CD14-positive monocyte (primary cell): Measurements from ENCODE around the gene HES6. TPM values are rescaled to one million over a fixed set of nuclear protein-coding genes. Genes with fewer than 3 reads are reported as not detected.

Experiments used
- DNase-seq, 3 donors: peaks; one replicate each; pipeline ENCODE4 v3.0.0-alpha.2; 2011 to 2022
- H2AFZ ChIP-seq: 2 replicates; pipeline ENCODE4 v1.6.0; 2012; ENCODE audit warnings: mild to moderate bottlenecking, low read depth, low read length, inconsistent platforms; ENCODE audit not compliant: insufficient read depth, poor library complexity, severe bottlenecking
- H3K27ac ChIP-seq, 2 donors: 1 replicate in 1 of 2; 2 replicates in 1 of 2; pipeline ENCODE4 v1.5.1; 2012 to 2013; ENCODE audit warnings: low read length in 2 of 2, control low read depth in 1 of 2, inconsistent platforms in 1 of 2, low read depth in 1 of 2, mild to moderate bottlenecking in 1 of 2
- H3K27me3 ChIP-seq, 2 donors: one replicate each; pipeline versions ENCODE4 v1.6.0 to v1.6.1; 2011 to 2013; ENCODE audit warnings: low read length in 2 of 2; ENCODE audit not compliant: control insufficient read depth in 2 of 2, insufficient read depth in 2 of 2
- H3K36me3 ChIP-seq, 2 donors: replicated peaks in 1 of 2; 1 replicate in 1 of 2; 2 replicates in 1 of 2; pipeline versions ENCODE4 v1.5.1 to v1.6.1; 2012 to 2013; ENCODE audit warnings: low read length in 2 of 2, control low read depth in 1 of 2, inconsistent platforms in 1 of 2, mild to moderate bottlenecking in 1 of 2; ENCODE audit not compliant: insufficient read depth in 2 of 2, control insufficient read depth in 1 of 2
- H3K4me1 ChIP-seq, 2 donors: 1 replicate in 1 of 2; 2 replicates in 1 of 2; pipeline versions ENCODE4 v1.5.1 to v1.6.1; 2012 to 2013; ENCODE audit warnings: low read length in 2 of 2, control low read depth in 1 of 2, inconsistent platforms in 1 of 2, mild to moderate bottlenecking in 1 of 2, moderate library complexity in 1 of 2; ENCODE audit not compliant: insufficient read depth in 2 of 2, control insufficient read depth in 1 of 2
- H3K4me2 ChIP-seq: replicated peaks from 2 replicates; pipeline ENCODE3; 2012; ENCODE audit warnings: low read length, moderate library complexity, mild to moderate bottlenecking; ENCODE audit not compliant: poor library complexity, severe bottlenecking; ENCODE audit errors: extremely low read depth
- H3K4me3 ChIP-seq, 3 experiments: fragments of 200-600 bp in 1 of 3; sonication (generic) in 1 of 3; replicated peaks in 1 of 3; 1 replicate in 2 of 3; 2 replicates in 1 of 3; pipeline ENCODE4 v1.5.1; 2011 to 2013; ENCODE audit warnings: low read length in 3 of 3, mild to moderate bottlenecking in 3 of 3, control low read depth in 2 of 3, low read depth in 2 of 3, inconsistent platforms in 1 of 3, moderate library complexity in 1 of 3
- H3K79me2 ChIP-seq: 2 replicates; pipeline ENCODE4 v1.6.0; 2012; ENCODE audit warnings: mild to moderate bottlenecking, control low read depth, inconsistent platforms, low read length, moderate library complexity; ENCODE audit not compliant: insufficient read depth
- H3K9ac ChIP-seq: 2 replicates; pipeline ENCODE4 v1.6.0; 2017; ENCODE audit warnings: low read length, mild to moderate bottlenecking; ENCODE audit not compliant: insufficient read depth, poor library complexity, severe bottlenecking
- H3K9me3 ChIP-seq, 2 donors: replicated peaks in 1 of 2; 1 replicate in 1 of 2; 2 replicates in 1 of 2; pipeline versions ENCODE4 v1.5.1 to v1.6.1; 2012 to 2013; ENCODE audit warnings: low read length in 2 of 2, control low read depth in 1 of 2; ENCODE audit not compliant: control insufficient read depth in 1 of 2, insufficient read depth in 1 of 2
- H4K20me1 ChIP-seq: 2 replicates; pipeline ENCODE4 v1.6.0; 2012; ENCODE audit warnings: mild to moderate bottlenecking, low read length, control low read depth, moderate library complexity; ENCODE audit not compliant: insufficient read depth
- H3K27ac Mint-ChIP-seq, 7 donors: one replicate each; pipeline ENCODE4 v1.8.0; 2020; ENCODE audit warnings: mild to moderate bottlenecking in 7 of 7, mixed read lengths in 7 of 7, moderate library complexity in 6 of 7, inconsistent platforms in 2 of 7
- H3K27me3 Mint-ChIP-seq, 3 donors: one replicate each; pipeline ENCODE4 v1.8.0; 2021 to 2022; ENCODE audit warnings: low read depth in 3 of 3, mild to moderate bottlenecking in 3 of 3, mixed read lengths in 3 of 3, moderate library complexity in 3 of 3, inconsistent platforms in 1 of 3
- H3K36me3 Mint-ChIP-seq, 2 donors: one replicate each; pipeline ENCODE4 v1.8.0; 2020; ENCODE audit warnings: mixed read lengths in 2 of 2, inconsistent platforms in 1 of 2, mild to moderate bottlenecking in 1 of 2
- H3K4me1 Mint-ChIP-seq: one replicate; pipeline ENCODE4 v1.8.0; 2020; ENCODE audit warnings: mild to moderate bottlenecking, mixed read lengths
- H3K4me3 Mint-ChIP-seq, 2 donors: one replicate each; pipeline ENCODE4 v1.8.0; 2020; ENCODE audit warnings: mild to moderate bottlenecking in 2 of 2, mixed read lengths in 2 of 2, moderate library complexity in 1 of 2
- H3K9me3 Mint-ChIP-seq, 7 donors: one replicate each; pipeline ENCODE4 v1.8.0; 2020 to 2022; ENCODE audit warnings: mixed read lengths in 7 of 7, mild to moderate bottlenecking in 6 of 7, moderate library complexity in 6 of 7, inconsistent platforms in 2 of 7
- WGBS: methylation state at CpG from one replicate; pipeline ENCODE4 v1.1.5; 2013; ENCODE audit warnings: missing lambda C conversion rate; ENCODE audit not compliant: insufficient coverage; 5-methylcytosine and 5-hydroxymethylcytosine counted together
- intact Hi-C, 2 donors: fragments of 100-400 bp; cut with micrococcal nuclease; formaldehyde crosslinking; loops; one replicate each; pipeline versions ENCODE4 v1.15.0 to v1.15.1; 2023
- polyA plus RNA-seq, 3 donors: library from polyadenylated mRNA; depleted of rRNA in 1 of 3; unstranded in 2 of 3; stranded (reverse) in 1 of 3; fragments of 300-500 nt in 2 of 3; fragments of >200 nt in 1 of 3; fragmentation: Illumina TruSeq in 2 of 3; gene quantifications; 1 replicate in 2 of 3; 2 replicates in 1 of 3; pipeline ENCODE4 v1.2.3, GENCODE V29; 2012 to 2021
- TF ChIP-seq, protein P1 (sequence below): fragments of 200-600 bp; IDR thresholded peaks from one replicate; pipeline ENCODE4 v1.8.0; 2022; ENCODE audit warnings: antibody characterized with exemption, mild to moderate bottlenecking

The HES6 gene
- polyA plus RNA-seq, 3 donors, result 2.1 to 4.0 (median 2.8) TPM

DNA sequence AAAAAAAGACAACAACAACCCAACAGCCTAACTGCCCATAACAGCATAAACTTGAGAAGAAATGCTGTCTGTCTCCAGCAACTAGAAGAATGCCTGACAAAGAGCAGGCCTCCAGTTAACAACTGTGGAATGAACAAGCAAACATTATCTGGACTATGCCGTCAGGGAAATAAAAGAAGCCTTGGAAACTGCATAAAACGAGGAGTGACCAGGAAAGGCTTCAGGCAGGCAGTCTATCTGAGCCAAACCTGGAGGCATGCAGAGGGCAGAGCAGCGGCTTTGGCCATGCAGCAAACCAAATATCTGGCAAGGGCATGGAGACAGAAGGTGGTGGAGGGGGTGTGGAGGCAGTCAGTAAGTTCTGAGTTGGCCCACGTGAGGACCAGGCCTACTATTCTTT lies 11.1 kb downstream of the HES6 start:
- H3K4me3 Mint-ChIP-seq, result no peak overlapping the region
- H3K79me2 ChIP-seq, result no peaks in the 10 kb centered on the region
- H2AFZ ChIP-seq, result no peak overlapping the region
- H3K9me3 ChIP-seq, result peaks cover 0 to 8% of the 10 kb centered on the region in 2 donors
- H3K27me3 ChIP-seq, result peaks cover 0 to 6% of the 10 kb centered on the region in 2 donors
- H3K4me2 ChIP-seq, result no peak overlapping the region
- peaks cover 11 to 14% of the 10 kb centered on the region in 2 donors for H3K4me1 ChIP-seq
- DNase-seq, result no peak
- no peaks in the 10 kb centered on the region for H4K20me1 ChIP-seq
- H3K36me3 Mint-ChIP-seq, result peaks cover 12 to 27% of the 10 kb centered on the region in 2 donors
- H3K27ac Mint-ChIP-seq, result peak overlapping the region in 1 of 7 donors; percentile 51
- no peak overlapping the region for H3K9ac ChIP-seq
- peaks cover 7 to 56% (median 53%) of the 10 kb centered on the region in 3 donors for H3K27me3 Mint-ChIP-seq
- intact Hi-C loops, result no loop called here
- H3K36me3 ChIP-seq, result no peaks in the 10 kb centered on the region
- H3K4me1 Mint-ChIP-seq, result peaks cover 14% of the 10 kb centered on the region
- H3K4me3 ChIP-seq, result no peak overlapping the region
- TF ChIP-seq, protein P1, sequence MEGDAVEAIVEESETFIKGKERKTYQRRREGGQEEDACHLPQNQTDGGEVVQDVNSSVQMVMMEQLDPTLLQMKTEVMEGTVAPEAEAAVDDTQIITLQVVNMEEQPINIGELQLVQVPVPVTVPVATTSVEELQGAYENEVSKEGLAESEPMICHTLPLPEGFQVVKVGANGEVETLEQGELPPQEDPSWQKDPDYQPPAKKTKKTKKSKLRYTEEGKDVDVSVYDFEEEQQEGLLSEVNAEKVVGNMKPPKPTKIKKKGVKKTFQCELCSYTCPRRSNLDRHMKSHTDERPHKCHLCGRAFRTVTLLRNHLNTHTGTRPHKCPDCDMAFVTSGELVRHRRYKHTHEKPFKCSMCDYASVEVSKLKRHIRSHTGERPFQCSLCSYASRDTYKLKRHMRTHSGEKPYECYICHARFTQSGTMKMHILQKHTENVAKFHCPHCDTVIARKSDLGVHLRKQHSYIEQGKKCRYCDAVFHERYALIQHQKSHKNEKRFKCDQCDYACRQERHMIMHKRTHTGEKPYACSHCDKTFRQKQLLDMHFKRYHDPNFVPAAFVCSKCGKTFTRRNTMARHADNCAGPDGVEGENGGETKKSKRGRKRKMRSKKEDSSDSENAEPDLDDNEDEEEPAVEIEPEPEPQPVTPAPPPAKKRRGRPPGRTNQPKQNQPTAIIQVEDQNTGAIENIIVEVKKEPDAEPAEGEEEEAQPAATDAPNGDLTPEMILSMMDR, result no peak
- whole genome bisulfite sequencing, result 87% methylated on average over 4 of the region's 4 CpGs
- H3K9me3 Mint-ChIP-seq, result peaks cover 0 to 19% (median 7%) of the 10 kb centered on the region in 7 donors
- H3K27ac ChIP-seq, result no peak overlapping the region

DNA sequence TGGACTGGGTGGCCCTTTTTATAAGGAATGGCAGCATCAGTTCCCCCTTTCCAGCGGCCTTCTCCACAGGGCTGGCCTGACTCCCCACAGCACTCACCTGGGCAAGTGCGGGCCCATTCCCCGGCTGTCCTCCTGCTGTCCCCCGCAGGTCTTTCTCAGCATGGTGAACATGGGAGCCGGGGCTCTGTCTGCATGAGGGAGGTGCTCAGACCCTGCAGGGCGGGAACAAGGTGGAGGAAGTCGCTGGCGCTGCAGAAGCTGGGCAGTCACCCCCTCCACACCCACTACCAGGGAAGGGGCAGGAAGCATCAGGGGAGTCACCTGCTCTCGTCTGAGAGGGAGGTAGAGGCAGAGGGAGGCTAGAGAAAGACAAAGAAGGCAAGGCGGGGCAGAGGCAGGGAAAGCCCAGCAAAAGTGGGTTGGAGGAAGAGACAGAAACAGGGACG lies 12.2 kb downstream of the HES6 start:
- Mint-ChIP-seq H3K27me3 (peaks cover 9 to 48% (median 46%) of the 10 kb centered on the region in 3 donors), H3K4me1 (peaks cover 14% of the 10 kb centered on the region), H3K36me3 (peaks cover 12 to 27% of the 10 kb centered on the region in 2 donors), H3K4me3 (no peak overlapping the region), H3K27ac (peak overlapping the region in 1 of 7 donors; percentile 7), H3K9me3 (peaks cover 0 to 16% (median 5%) of the 10 kb centered on the region in 7 donors)
- H3K4me2 ChIP-seq, result no peak overlapping the region
- H2AFZ ChIP-seq, result no peak overlapping the region
- no peaks in the 10 kb centered on the region for H4K20me1 ChIP-seq
- H3K27ac ChIP-seq, result no peak overlapping the region
- H3K9me3 ChIP-seq, result peaks cover 0 to 8% of the 10 kb centered on the region in 2 donors
- H3K4me3 ChIP-seq, result no peak overlapping the region
- intact Hi-C loops, result no loop called here
- DNase-seq, result no peak
- peaks cover 0 to 6% of the 10 kb centered on the region in 2 donors for H3K27me3 ChIP-seq
- WGBS, result 95% methylated on average over 3 of the region's 11 CpGs
- peaks cover 11 to 14% of the 10 kb centered on the region in 2 donors for H3K4me1 ChIP-seq
- no peaks in the 10 kb centered on the region for H3K36me3 ChIP-seq
- no peaks in the 10 kb centered on the region for H3K79me2 ChIP-seq
- H3K9ac ChIP-seq, result no peak overlapping the region
- TF ChIP-seq, protein P1, result no peak
